SU-DHL-6 (cell line): Measurements from ENCODE around the gene TTLL11.

Experiments used
- CTCF ChIP-seq: fragments of 200-600 bp; sonication (generic); IDR thresholded peaks from one replicate; pipeline ENCODE4 v1.5.1; 2017; ENCODE audit warnings: antibody characterized with exemption, mild to moderate bottlenecking, low read length, moderate library complexity; ENCODE audit not compliant: insufficient read depth, poor library complexity, severe bottlenecking
- EZH2phosphoT487 ChIP-seq: fragments of 200-600 bp; sonication (generic), shearing (Covaris generic); conservative IDR thresholded peaks from 2 replicates; pipeline ENCODE4 v1.6.1; 2018; ENCODE audit warnings: mild to moderate bottlenecking, antibody characterized with exemption, low read length, moderate library complexity, mixed read lengths

- TF ChIP-seq CTCF (no peak), EZH2phosphoT487 (no peak)
Observed at GRCh38 chr9:122122468-122122867, 29.4 kb upstream of the TTLL11 start.
